Keratinocyte (primary cell): Measurements from ENCODE around the gene RGS6. TPM values are rescaled to one million over a fixed set of nuclear protein-coding genes. Genes with fewer than 3 reads are reported as not detected.

Source experiments
- DNase-seq: peaks from one replicate; pipeline ENCODE4 v3.0.0-alpha.2; 2011; ENCODE audit warnings: low read depth, missing footprints, low spot score
- FAIRE-seq: peaks from 2 replicates; lab custom pipeline; 2011; peaks lifted over from hg19 to GRCh38; lab: Jason Lieb, UNC
- H2AFZ ChIP-seq: 2 replicates; pipeline ENCODE4 v1.6.0; 2012; ENCODE audit warnings: low read length, control low read depth, inconsistent platforms; ENCODE audit not compliant: control insufficient read depth
- H3K27ac ChIP-seq: 2 replicates; pipeline ENCODE4 v1.5.1; 2011; ENCODE audit warnings: low read length; ENCODE audit not compliant: control insufficient read depth, insufficient read depth
- H3K27me3 ChIP-seq: 3 replicates; pipeline ENCODE4 v1.6.0; 2011; ENCODE audit warnings: low read length; ENCODE audit not compliant: control insufficient read depth, insufficient read depth; ENCODE audit errors: extremely low read depth
- H3K36me3 ChIP-seq, 2 experiments: 2 replicates in 1 of 2; 3 replicates in 1 of 2; pipeline ENCODE4 v1.5.1; 2011; ENCODE audit warnings: low read length in 2 of 2, mild to moderate bottlenecking in 1 of 2; ENCODE audit not compliant: control insufficient read depth in 2 of 2, insufficient read depth in 2 of 2; ENCODE audit errors: extremely low read depth in 1 of 2
- H3K4me1 ChIP-seq: 3 replicates; pipeline ENCODE4 v1.5.1; 2011; ENCODE audit warnings: low read length; ENCODE audit not compliant: control insufficient read depth, insufficient read depth; ENCODE audit errors: extremely low read depth
- H3K4me2 ChIP-seq: 3 replicates; pipeline ENCODE4 v1.6.0; 2011; ENCODE audit warnings: low read depth, low read length; ENCODE audit not compliant: control insufficient read depth, insufficient read depth; ENCODE audit errors: extremely low read depth
- H3K4me3 ChIP-seq, 3 experiments: fragments of 200-600 bp in 1 of 3; sonication (generic) in 1 of 3; 2 replicates in 2 of 3; 3 replicates in 1 of 3; pipeline ENCODE4 v1.5.1; 2011 to 2016; ENCODE audit warnings: low read length in 3 of 3, mild to moderate bottlenecking in 3 of 3, control low read depth in 2 of 3, inconsistent platforms in 1 of 3, low read depth in 1 of 3, mixed read lengths in 1 of 3, mixed run types in 1 of 3, moderate library complexity in 1 of 3; ENCODE audit not compliant: control insufficient read depth in 2 of 3, insufficient read depth in 2 of 3; ENCODE audit errors: extremely low read depth in 1 of 3
- H3K79me2 ChIP-seq: 2 replicates; pipeline ENCODE4 v1.6.0; 2012; ENCODE audit warnings: low read length; ENCODE audit not compliant: control insufficient read depth, insufficient read depth
- H3K9ac ChIP-seq: 3 replicates; pipeline ENCODE4 v1.6.0; 2011; ENCODE audit warnings: low read length; ENCODE audit not compliant: control insufficient read depth, insufficient read depth; ENCODE audit errors: extremely low read depth
- H3K9me1 ChIP-seq: 3 replicates; pipeline ENCODE4 v1.6.0; 2011; ENCODE audit warnings: low read length; ENCODE audit not compliant: control insufficient read depth, insufficient read depth; ENCODE audit errors: extremely low read depth
- H3K9me3 ChIP-seq: 2 replicates; pipeline ENCODE4 v1.5.1; 2012; ENCODE audit warnings: low read depth, low read length; ENCODE audit not compliant: control insufficient read depth
- H4K20me1 ChIP-seq: 3 replicates; pipeline ENCODE4 v1.6.0; 2011; ENCODE audit warnings: low read length; ENCODE audit not compliant: control insufficient read depth, insufficient read depth; ENCODE audit errors: extremely low read depth
- CTCF ChIP-seq, 3 experiments: IDR thresholded peaks in 1 of 3; conservative IDR thresholded peaks in 1 of 3; optimal IDR thresholded peaks in 1 of 3; 2 replicates in 2 of 3; 3 replicates in 1 of 3; pipeline versions ENCODE3 to v1.5.1; 2011; ENCODE audit warnings: low read length in 3 of 3, mild to moderate bottlenecking in 3 of 3, moderate library complexity in 2 of 3, control low read depth in 1 of 3, inconsistent platforms in 1 of 3; ENCODE audit not compliant: insufficient read depth in 2 of 3; ENCODE audit errors: extremely low read depth in 1 of 3
- EZH2 ChIP-seq: IDR thresholded peaks from one replicate; pipeline ENCODE4 v1.6.1; 2012; ENCODE audit warnings: inconsistent platforms, mild to moderate bottlenecking, low read length, moderate library complexity
- dilution Hi-C: fragments of 300-500 bp; cut with MboI; formaldehyde crosslinking; loops from one replicate; pipeline ENCODE4 v1.7.0; 2020; ENCODE audit warnings: low sequenced_read_pairs; ENCODE audit not compliant: extremely low pct_ligation_motif_present
- polyA plus RNA-seq, 5 experiments: library from polyadenylated mRNA; depleted of rRNA in 3 of 5; stranded (reverse) in 3 of 5; stranded (forward) in 1 of 5; unstranded in 1 of 5; fragments of >200 nt; gene quantifications; 1 replicate in 1 of 5; 2 replicates in 3 of 5; 3 replicates in 1 of 5; pipeline versions ENCODE4 v1.2.1 to v1.2.3, GENCODE V29; 2011 to 2012; ENCODE audit warnings: missing spikeins in 2 of 5, low read depth in 1 of 5, low replicate concordance in 1 of 5

RGS6 gene
- polyA plus RNA-seq, 1 donor (not counting 4 experiments of a cell fraction or from before 2014, with no cell fraction given) = not detected

- H3K36me3 ChIP-seq = no peaks in the 10 kb centered on the region
- dilution Hi-C loops = no loop called here
- H3K9me3 ChIP-seq = no peaks in the 10 kb centered on the region
- H3K27ac ChIP-seq = no peak overlapping the region
- H3K4me1 ChIP-seq = no peaks in the 10 kb centered on the region
- H3K9me1 ChIP-seq = no peaks in the 10 kb centered on the region
- FAIRE-seq (no peak), DNase-seq (no peak)
- no peaks in the 10 kb centered on the region for H3K27me3 ChIP-seq
- H4K20me1 ChIP-seq = no peaks in the 10 kb centered on the region
- no peak overlapping the region for H2AFZ ChIP-seq
- no peak overlapping the region for H3K9ac ChIP-seq
- TF ChIP-seq EZH2 (no peak), CTCF (optimal IDR thresholded peaks at IDR 0.05 in 1 of 3, IDR thresholded peaks at IDR 0.05 in 1 of 3, conservative IDR thresholded peaks at IDR 0.05 in 1 of 3; ENCODE audit: extremely low read depth in 1 of 3, insufficient read depth in 2 of 3, low read length in 3 of 3) (no peak)
- no peak overlapping the region for H3K4me2 ChIP-seq
- no peak overlapping the region for H3K4me3 ChIP-seq
- H3K79me2 ChIP-seq = no peaks in the 10 kb centered on the region
These were observed 148.9 kb downstream of the RGS6 start for GRCh38 chr14:72081137-72081536.

GRCh38 chr14:72084935-72085334 is 152.7 kb downstream of the RGS6 start:
- no peaks in the 10 kb centered on the region for H3K9me3 ChIP-seq
- no peak overlapping the region for H2AFZ ChIP-seq
- TF ChIP-seq CTCF (optimal IDR thresholded peaks at IDR 0.05 in 1 of 3, IDR thresholded peaks at IDR 0.05 in 1 of 3, conservative IDR thresholded peaks at IDR 0.05 in 1 of 3; ENCODE audit: extremely low read depth in 1 of 3, insufficient read depth in 2 of 3, low read length in 3 of 3) (no peak), EZH2 (no peak)
- H3K4me3 ChIP-seq = no peak overlapping the region
- no peaks in the 10 kb centered on the region for H4K20me1 ChIP-seq
- FAIRE-seq (no peak), DNase-seq (no peak)
- no peak overlapping the region for H3K9ac ChIP-seq
- H3K79me2 ChIP-seq = no peaks in the 10 kb centered on the region
- no peak overlapping the region for H3K4me2 ChIP-seq
- no peak overlapping the region for H3K27ac ChIP-seq
- no peaks in the 10 kb centered on the region for H3K36me3 ChIP-seq
- no peaks in the 10 kb centered on the region for H3K4me1 ChIP-seq
- H3K9me1 ChIP-seq = no peaks in the 10 kb centered on the region
- no peaks in the 10 kb centered on the region for H3K27me3 ChIP-seq
- dilution Hi-C loops = no loop called here
